Fibroblast of lung (primary cell): ENCODE results near the gene WDR90. TPM values are rescaled to one million over a fixed set of nuclear protein-coding genes. Genes with fewer than 3 reads are reported as not detected.

ENCODE experiments used
- DNase-seq, 2 donors: peaks; one replicate each; pipeline versions ENCODE4 v3.0.0 to v3.0.0-alpha.2; 2010; ENCODE audit warnings: low read depth in 2 of 2
- H2AFZ ChIP-seq: 2 replicates; pipeline ENCODE4 v1.5.1; 2012; ENCODE audit warnings: low read length, control low read depth, inconsistent platforms
- H3K27ac ChIP-seq: 2 replicates; pipeline ENCODE4 v1.5.1; 2011; ENCODE audit warnings: low read length, control low read depth; ENCODE audit not compliant: insufficient read depth
- H3K27me3 ChIP-seq: 2 replicates; pipeline ENCODE4 v1.5.1; 2011; ENCODE audit warnings: mild to moderate bottlenecking, low read length; ENCODE audit not compliant: control insufficient read depth, insufficient read depth
- H3K36me3 ChIP-seq: 2 replicates; pipeline ENCODE4 v1.5.1; 2011; ENCODE audit warnings: low read length; ENCODE audit not compliant: control insufficient read depth, insufficient read depth
- H3K4me1 ChIP-seq: 2 replicates; pipeline ENCODE4 v1.5.1; 2011; ENCODE audit warnings: low read length; ENCODE audit not compliant: control insufficient read depth, insufficient read depth; ENCODE audit errors: extremely low read depth
- H3K4me2 ChIP-seq: 2 replicates; pipeline ENCODE4 v1.5.1; 2011; ENCODE audit warnings: low read length, control low read depth; ENCODE audit not compliant: insufficient read depth; ENCODE audit errors: extremely low read depth
- H3K4me3 ChIP-seq, 4 experiments: fragments of 200-600 bp in 1 of 4; sonication (generic) in 1 of 4; replicated peaks in 1 of 4; 2 replicates each; pipeline ENCODE4 v1.5.1; 2011 to 2016; ENCODE audit warnings: low read length in 4 of 4, low read depth in 3 of 4, mild to moderate bottlenecking in 3 of 4, control low read depth in 2 of 4, inconsistent platforms in 1 of 4, mixed read lengths in 1 of 4; ENCODE audit not compliant: insufficient read depth in 1 of 4; ENCODE audit errors: control extremely low read depth in 1 of 4
- H3K79me2 ChIP-seq: 2 replicates; pipeline ENCODE4 v1.5.1; 2012; ENCODE audit warnings: mild to moderate bottlenecking, low read length, inconsistent platforms; ENCODE audit not compliant: control insufficient read depth, insufficient read depth
- H3K9ac ChIP-seq: 2 replicates; pipeline ENCODE4 v1.5.1; 2011; ENCODE audit warnings: mild to moderate bottlenecking, low read length, control low read depth; ENCODE audit not compliant: insufficient read depth
- H3K9me3 ChIP-seq: 2 replicates; pipeline ENCODE4 v1.5.1; 2012; ENCODE audit warnings: low read depth, low read length; ENCODE audit not compliant: control insufficient read depth, insufficient read depth
- H4K20me1 ChIP-seq: 2 replicates; pipeline ENCODE4 v1.5.1; 2011; ENCODE audit warnings: low read length; ENCODE audit not compliant: control insufficient read depth, insufficient read depth; ENCODE audit errors: extremely low read depth
- CTCF ChIP-seq, 2 donors: IDR thresholded peaks in 1 of 2; conservative IDR thresholded peaks in 1 of 2; 1 replicate in 1 of 2; 2 replicates in 1 of 2; pipeline ENCODE4 v1.5.1; 2011 to 2012; ENCODE audit warnings: low read length in 2 of 2, control low read depth in 1 of 2, inconsistent platforms in 1 of 2, low read depth in 1 of 2, mild to moderate bottlenecking in 1 of 2
- EZH2 ChIP-seq: IDR thresholded peaks from 2 replicates; pipeline ENCODE4 v1.5.1; 2012; ENCODE audit warnings: low read length, control low read depth, mild to moderate bottlenecking; ENCODE audit errors: missing control alignments
- polyA plus RNA-seq, 2 donors: library from polyadenylated mRNA; depleted of rRNA in 1 of 2; stranded (reverse) in 1 of 2; unstranded in 1 of 2; fragments of >200 nt; gene quantifications; 2 replicates each; pipeline ENCODE4 v1.2.1, GENCODE V29; 2011 to 2012; ENCODE audit warnings: missing spikeins in 1 of 2
- total RNA-seq: library from RNA; depleted of rRNA; stranded (reverse); fragments of >200 nt; gene quantifications from 2 replicates; pipeline ENCODE4 v1.2.1, GENCODE V29; 2014

Gene WDR90
- total and polyA plus RNA-seq, 2 donors (not counting 1 experiment from before 2014, with no cell fraction given) = 2.9 to 4.8 TPM

GRCh38 chr16:672851-673250 lies 23.7 kb downstream of the WDR90 start:
- Histone ChIP-seq H3K79me2 (peaks cover 23% of the 10 kb centered on the region), H3K4me1 (peaks cover 11% of the 10 kb centered on the region), H3K27ac (no peak overlapping the region), H2AFZ (no peak overlapping the region), H3K36me3 (peaks cover 37% of the 10 kb centered on the region), H4K20me1 (no peaks in the 10 kb centered on the region), H3K9me3 (no peaks in the 10 kb centered on the region), H3K4me2 (no peak overlapping the region), H3K9ac (no peak overlapping the region), H3K27me3 (no peaks in the 10 kb centered on the region), H3K4me3 (no peak overlapping the region)
- DNase-seq = no peak
- TF ChIP-seq CTCF (conservative IDR thresholded peaks at IDR 0.05 in 1 of 2, IDR thresholded peaks at IDR 0.05 in 1 of 2; ENCODE audit: low read depth in 1 of 2, low read length in 2 of 2) (no peak), EZH2 (no peak)

- peaks cover 11% of the 10 kb centered on the region for H3K4me1 ChIP-seq
- no peaks in the 10 kb centered on the region for H3K27me3 ChIP-seq
- no peaks in the 10 kb centered on the region for H3K9me3 ChIP-seq
- H3K4me2 ChIP-seq = no peak overlapping the region
- no peak overlapping the region for H3K4me3 ChIP-seq
- H4K20me1 ChIP-seq = no peaks in the 10 kb centered on the region
- DNase-seq = no peak
- H3K9ac ChIP-seq = no peak overlapping the region
- TF ChIP-seq CTCF (conservative IDR thresholded peaks at IDR 0.05 in 1 of 2, IDR thresholded peaks at IDR 0.05 in 1 of 2; ENCODE audit: low read depth in 1 of 2, low read length in 2 of 2) (no peak), EZH2 (no peak)
- no peak overlapping the region for H3K27ac ChIP-seq
- H3K79me2 ChIP-seq = peaks cover 18% of the 10 kb centered on the region
- H3K36me3 ChIP-seq = peaks cover 37% of the 10 kb centered on the region
- H2AFZ ChIP-seq = no peak overlapping the region
These were observed 24.3 kb downstream of the WDR90 start for GRCh38 chr16:673399-673991.

GRCh38 chr16:674214-674881 lies 25.2 kb downstream of the WDR90 start:
- H3K36me3 ChIP-seq = peaks cover 35% of the 10 kb centered on the region
- no peak for DNase-seq
- no peaks in the 10 kb centered on the region for H3K27me3 ChIP-seq
- H2AFZ ChIP-seq = no peak overlapping the region
- H3K79me2 ChIP-seq = peaks cover 9% of the 10 kb centered on the region
- no peaks in the 10 kb centered on the region for H4K20me1 ChIP-seq
- H3K4me3 ChIP-seq = no peak overlapping the region
- TF ChIP-seq CTCF (conservative IDR thresholded peaks at IDR 0.05 in 1 of 2, IDR thresholded peaks at IDR 0.05 in 1 of 2; ENCODE audit: low read depth in 1 of 2, low read length in 2 of 2) (no peak), EZH2 (no peak)
- H3K9me3 ChIP-seq = no peaks in the 10 kb centered on the region
- H3K27ac ChIP-seq = no peak overlapping the region
- H3K9ac ChIP-seq = no peak overlapping the region
- H3K4me1 ChIP-seq = peaks cover 6% of the 10 kb centered on the region
- H3K4me2 ChIP-seq = no peak overlapping the region
